ENCODE results near the gene FLOT1.

Gene FLOT1

DNA sequence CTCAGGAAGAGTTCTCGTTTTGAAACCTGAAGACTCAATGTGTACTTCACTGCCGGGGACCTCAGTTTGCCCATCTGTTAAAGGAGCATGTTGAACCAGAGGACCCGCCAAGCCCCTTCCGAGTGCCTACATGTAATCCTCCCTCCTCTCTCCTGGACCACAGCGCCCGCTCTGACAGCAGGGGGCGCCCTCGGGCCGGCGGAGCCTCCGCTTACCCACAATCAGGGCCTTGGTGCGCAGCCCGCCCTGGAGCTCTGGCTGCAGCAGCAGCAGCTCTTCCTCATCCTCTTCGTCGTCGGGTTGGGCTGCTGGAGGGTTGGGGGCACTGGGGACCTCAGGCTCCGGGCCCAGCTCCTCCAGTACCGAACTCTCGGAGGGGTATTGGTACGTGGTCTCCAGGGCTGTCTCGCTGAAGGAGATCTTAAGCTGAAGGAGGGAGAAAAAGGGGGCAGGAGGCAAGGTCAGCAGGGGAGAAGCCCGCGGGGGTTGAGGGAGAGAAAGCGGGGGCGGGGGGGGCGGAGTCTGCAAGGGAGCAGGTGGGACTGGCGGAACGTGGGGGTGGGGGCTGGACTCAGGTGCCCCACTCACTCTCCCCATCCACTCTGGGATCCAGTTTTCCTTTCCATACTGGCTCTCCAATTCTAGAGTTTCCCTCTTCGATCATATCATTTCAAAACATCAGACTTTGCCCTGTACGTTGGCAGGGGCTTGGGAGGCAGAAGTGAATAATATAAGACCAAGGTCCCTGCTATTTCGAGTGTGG, 63.3 kb downstream of the FLOT1 start (continued):
- no peak for TF ChIP-seq ZNF19 (tag by site-specific recombination; IDR thresholded peaks at IDR 0.05; ENCODE audit: low read depth)
- TF ChIP-seq ZNF292 (tag by site-specific recombination; IDR thresholded peaks at IDR 0.05; ENCODE audit: borderline replicate concordance, low read depth): no peak
- no peak for TF ChIP-seq SETDB1 (IDR thresholded peaks at IDR 0.05; ENCODE audit: insufficient read length, low read length)
- no peak for TF ChIP-seq ZNF670 (tag by site-specific recombination; IDR thresholded peaks at IDR 0.05; ENCODE audit: low read depth)
- TF ChIP-seq, protein P1, sequence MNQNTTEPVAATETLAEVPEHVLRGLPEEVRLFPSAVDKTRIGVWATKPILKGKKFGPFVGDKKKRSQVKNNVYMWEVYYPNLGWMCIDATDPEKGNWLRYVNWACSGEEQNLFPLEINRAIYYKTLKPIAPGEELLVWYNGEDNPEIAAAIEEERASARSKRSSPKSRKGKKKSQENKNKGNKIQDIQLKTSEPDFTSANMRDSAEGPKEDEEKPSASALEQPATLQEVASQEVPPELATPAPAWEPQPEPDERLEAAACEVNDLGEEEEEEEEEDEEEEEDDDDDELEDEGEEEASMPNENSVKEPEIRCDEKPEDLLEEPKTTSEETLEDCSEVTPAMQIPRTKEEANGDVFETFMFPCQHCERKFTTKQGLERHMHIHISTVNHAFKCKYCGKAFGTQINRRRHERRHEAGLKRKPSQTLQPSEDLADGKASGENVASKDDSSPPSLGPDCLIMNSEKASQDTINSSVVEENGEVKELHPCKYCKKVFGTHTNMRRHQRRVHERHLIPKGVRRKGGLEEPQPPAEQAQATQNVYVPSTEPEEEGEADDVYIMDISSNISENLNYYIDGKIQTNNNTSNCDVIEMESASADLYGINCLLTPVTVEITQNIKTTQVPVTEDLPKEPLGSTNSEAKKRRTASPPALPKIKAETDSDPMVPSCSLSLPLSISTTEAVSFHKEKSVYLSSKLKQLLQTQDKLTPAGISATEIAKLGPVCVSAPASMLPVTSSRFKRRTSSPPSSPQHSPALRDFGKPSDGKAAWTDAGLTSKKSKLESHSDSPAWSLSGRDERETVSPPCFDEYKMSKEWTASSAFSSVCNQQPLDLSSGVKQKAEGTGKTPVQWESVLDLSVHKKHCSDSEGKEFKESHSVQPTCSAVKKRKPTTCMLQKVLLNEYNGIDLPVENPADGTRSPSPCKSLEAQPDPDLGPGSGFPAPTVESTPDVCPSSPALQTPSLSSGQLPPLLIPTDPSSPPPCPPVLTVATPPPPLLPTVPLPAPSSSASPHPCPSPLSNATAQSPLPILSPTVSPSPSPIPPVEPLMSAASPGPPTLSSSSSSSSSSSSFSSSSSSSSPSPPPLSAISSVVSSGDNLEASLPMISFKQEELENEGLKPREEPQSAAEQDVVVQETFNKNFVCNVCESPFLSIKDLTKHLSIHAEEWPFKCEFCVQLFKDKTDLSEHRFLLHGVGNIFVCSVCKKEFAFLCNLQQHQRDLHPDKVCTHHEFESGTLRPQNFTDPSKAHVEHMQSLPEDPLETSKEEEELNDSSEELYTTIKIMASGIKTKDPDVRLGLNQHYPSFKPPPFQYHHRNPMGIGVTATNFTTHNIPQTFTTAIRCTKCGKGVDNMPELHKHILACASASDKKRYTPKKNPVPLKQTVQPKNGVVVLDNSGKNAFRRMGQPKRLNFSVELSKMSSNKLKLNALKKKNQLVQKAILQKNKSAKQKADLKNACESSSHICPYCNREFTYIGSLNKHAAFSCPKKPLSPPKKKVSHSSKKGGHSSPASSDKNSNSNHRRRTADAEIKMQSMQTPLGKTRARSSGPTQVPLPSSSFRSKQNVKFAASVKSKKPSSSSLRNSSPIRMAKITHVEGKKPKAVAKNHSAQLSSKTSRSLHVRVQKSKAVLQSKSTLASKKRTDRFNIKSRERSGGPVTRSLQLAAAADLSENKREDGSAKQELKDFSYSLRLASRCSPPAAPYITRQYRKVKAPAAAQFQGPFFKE (tag by site-specific recombination; IDR thresholded peaks at IDR 0.05; ENCODE audit: borderline replicate concordance): no peak
- TF ChIP-seq ZNF426 (tag by site-specific recombination; IDR thresholded peaks at IDR 0.05): no peak
- TF ChIP-seq ZNF610 (tag by site-specific recombination; IDR thresholded peaks at IDR 0.05; ENCODE audit: borderline replicate concordance): no peak
